HepG2 (cell line): Measurements from ENCODE around the gene FZD4. TPM values are rescaled to one million over a fixed set of nuclear protein-coding genes. Genes with fewer than 3 reads are reported as not detected.

Experiments used
- ELF4 ChIP-seq: sonication (generic); formaldehyde crosslinking; IDR thresholded peaks from 2 replicates; pipeline ENCODE4 v1.5.0; 2020; ENCODE audit warnings: missing genetic modification reagents, mild to moderate bottlenecking, moderate library complexity, borderline replicate concordance
- GTF2F1 ChIP-seq: fragments of 150-350 bp; IDR thresholded peaks from 2 replicates; pipeline ENCODE4 v1.6.1; 2014; ENCODE audit warnings: low read length
- PHF5A ChIP-seq: IDR thresholded peaks from one replicate; pipeline ENCODE4 v1.6.1; 2018; ENCODE audit warnings: low read depth, missing genetic modification reagents; ENCODE audit not compliant: unreplicated experiment
- RFX3 ChIP-seq: IDR thresholded peaks from 2 replicates; pipeline ENCODE4 v1.6.1; 2016; ENCODE audit warnings: missing biosample characterization, missing genetic modification reagents
- RFX5 ChIP-seq: IDR thresholded peaks from 2 replicates; pipeline ENCODE4 v1.6.1; 2011; ENCODE audit warnings: low read depth, low read length, improper control_type of control experiment
- SIN3A ChIP-seq: IDR thresholded peaks from 2 replicates; pipeline ENCODE4 v1.6.1; 2011; ENCODE audit warnings: low read depth, mild to moderate bottlenecking, control low read depth, low read length, borderline replicate concordance
- SMARCC2 ChIP-seq: fragments of 450-650 bp; IDR thresholded peaks from 2 replicates; pipeline ENCODE4 v1.6.1; 2017; ENCODE audit warnings: antibody characterized with exemption, mild to moderate bottlenecking
- SOX13 ChIP-seq, 3 experiments: fragments of 450-650 bp in 1 of 3; sonication (generic) in 1 of 3; formaldehyde crosslinking in 1 of 3; IDR thresholded peaks in 2 of 3; conservative IDR thresholded peaks in 1 of 3; 2 replicates each; pipeline versions ENCODE4 v1.5.0 to v1.6.1; 2016 to 2020; ENCODE audit warnings: antibody characterized with exemption in 1 of 3, mild to moderate bottlenecking in 1 of 3, missing compliant biosample characterization in 1 of 3, missing genetic modification reagents in 1 of 3, moderate library complexity in 1 of 3
- SOX5 ChIP-seq: IDR thresholded peaks from 2 replicates; pipeline ENCODE4 v1.6.1; 2016; ENCODE audit warnings: borderline replicate concordance
- TCF12 ChIP-seq, 2 experiments: fragments of 450-650 bp in 1 of 2; sonication (generic) in 1 of 2; formaldehyde crosslinking in 1 of 2; IDR thresholded peaks; 2 replicates each; pipeline versions ENCODE4 v1.6.1 to v1.8.0; 2017 to 2022; ENCODE audit warnings: antibody characterized with exemption in 1 of 2, mild to moderate bottlenecking in 1 of 2, missing genetic modification reagents in 1 of 2, moderate library complexity in 1 of 2
- ZKSCAN5 ChIP-seq: sonication (generic); formaldehyde crosslinking; IDR thresholded peaks from 2 replicates; pipeline ENCODE4 v1.5.1; 2020; ENCODE audit warnings: mild to moderate bottlenecking, missing genetic modification reagents
- ZNF143 ChIP-seq: sonication (generic); formaldehyde crosslinking; IDR thresholded peaks from 2 replicates; pipeline ENCODE4 v1.4.0; 2020; ENCODE audit warnings: missing genetic modification reagents
- ZNF33A ChIP-seq: sonication (generic); formaldehyde crosslinking; IDR thresholded peaks from 2 replicates; pipeline ENCODE4 v1.5.1; 2020; ENCODE audit warnings: missing genetic modification reagents, mild to moderate bottlenecking, moderate library complexity, borderline replicate concordance
- ZNF460 ChIP-seq: sonication (generic); formaldehyde crosslinking; IDR thresholded peaks from 2 replicates; pipeline ENCODE4 v1.5.1; 2020; ENCODE audit warnings: missing genetic modification reagents, mild to moderate bottlenecking, borderline replicate concordance
- ZNF567 ChIP-seq: sonication (generic); formaldehyde crosslinking; IDR thresholded peaks from 2 replicates; pipeline ENCODE4 v1.8.1; 2023; ENCODE audit warnings: mild to moderate bottlenecking, missing genetic modification reagents, borderline replicate concordance
- ZSCAN22 ChIP-seq: sonication (generic); formaldehyde crosslinking; IDR thresholded peaks from 2 replicates; pipeline ENCODE4 v1.4.0; 2020; ENCODE audit warnings: mild to moderate bottlenecking, missing genetic modification reagents
- polyA plus RNA-seq, 8 experiments: library from polyadenylated mRNA; depleted of rRNA in 3 of 8; stranded (reverse) in 7 of 8; unstranded in 1 of 8; fragments of >200 nt; fragmentation: Illumina TruSeq in 4 of 8; extraction: Trizol in 4 of 8; gene quantifications; 2 replicates each; pipeline versions ENCODE4 v1.2.1 to v1.2.3, GENCODE V29; 2011 to 2016; ENCODE audit warnings: low read depth in 4 of 8, missing spikeins in 1 of 8, mixed read lengths in 1 of 8; ENCODE audit not compliant: insufficient read depth in 1 of 8
- total RNA-seq, 5 experiments: library from RNA; depleted of rRNA; stranded (reverse); fragments of >200 nt; fragmentation: Illumina TruSeq; extraction: Trizol; gene quantifications; 2 replicates each; pipeline ENCODE4 v1.2.3, GENCODE V29; 2016; ENCODE audit warnings: low read depth in 1 of 5
- TF ChIP-seq, protein P1 (sequence below), 2 experiments: IDR thresholded peaks; 2 replicates each; pipeline ENCODE4 v1.6.1; 2011 to 2012; ENCODE audit warnings: low read length in 2 of 2, borderline replicate concordance in 1 of 2, low read depth in 1 of 2, mild to moderate bottlenecking in 1 of 2, moderate library complexity in 1 of 2
- TF ChIP-seq, protein P2 (sequence below): sonication (generic); formaldehyde crosslinking; IDR thresholded peaks from 2 replicates; pipeline ENCODE4 v1.5.0; 2020; ENCODE audit warnings: mild to moderate bottlenecking, missing genetic modification reagents, moderate library complexity
- TF ChIP-seq, protein P3 (sequence below): sonication (generic); formaldehyde crosslinking; IDR thresholded peaks from 2 replicates; pipeline ENCODE4 v1.4.0; 2020; ENCODE audit warnings: missing genetic modification reagents
- TF ChIP-seq, protein P4 (sequence below): sonication (generic); formaldehyde crosslinking; IDR thresholded peaks from 2 replicates; pipeline ENCODE4 v1.9.0; 2022; ENCODE audit warnings: low read depth, missing genetic modification reagents

Gene FZD4
- total and polyA plus RNA-seq, 2 of the 13 experiments (the other 11 are each of a cell fraction or from before 2014, with no cell fraction given) = 46.5 to 70.4 TPM

DNA sequence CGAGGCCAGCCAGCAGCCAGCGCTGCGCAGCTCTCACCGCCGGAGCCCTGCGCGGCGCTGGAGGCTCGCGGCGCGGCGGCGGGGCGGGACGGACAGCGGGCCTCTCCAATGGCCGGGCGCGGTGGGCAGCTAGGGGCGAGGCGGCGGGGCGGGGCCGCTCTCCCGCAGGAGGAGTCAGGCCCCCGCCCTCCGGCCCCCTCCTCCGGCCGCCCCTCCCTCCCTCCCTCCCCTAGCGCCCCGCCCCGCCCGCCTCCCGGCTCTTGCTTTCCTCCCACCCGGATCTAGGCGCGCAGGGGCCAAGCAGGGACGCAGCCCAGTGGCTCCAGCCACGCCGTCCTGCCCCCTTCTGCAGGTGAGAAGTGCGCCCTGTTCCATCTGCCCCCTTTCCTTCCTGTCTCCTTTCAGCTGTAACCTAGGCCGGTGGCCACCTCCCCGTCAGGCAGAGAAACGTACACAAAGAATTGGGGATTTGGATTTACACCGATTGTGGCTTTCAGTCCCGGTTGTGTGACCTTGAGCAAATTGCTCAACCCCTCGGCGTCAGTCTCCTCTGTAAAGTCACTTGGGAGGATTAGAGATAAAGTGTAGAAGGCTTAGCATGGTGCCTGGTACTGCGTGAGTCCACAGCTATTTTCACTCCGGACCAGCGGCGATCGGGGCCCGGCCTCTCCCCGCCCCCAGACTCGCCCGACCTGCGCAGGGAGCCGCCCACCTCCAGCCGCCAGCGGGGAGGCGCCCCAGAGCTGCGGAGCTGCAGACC, at the start of gene FZD4 (continued):
- TF ChIP-seq, protein P1, sequence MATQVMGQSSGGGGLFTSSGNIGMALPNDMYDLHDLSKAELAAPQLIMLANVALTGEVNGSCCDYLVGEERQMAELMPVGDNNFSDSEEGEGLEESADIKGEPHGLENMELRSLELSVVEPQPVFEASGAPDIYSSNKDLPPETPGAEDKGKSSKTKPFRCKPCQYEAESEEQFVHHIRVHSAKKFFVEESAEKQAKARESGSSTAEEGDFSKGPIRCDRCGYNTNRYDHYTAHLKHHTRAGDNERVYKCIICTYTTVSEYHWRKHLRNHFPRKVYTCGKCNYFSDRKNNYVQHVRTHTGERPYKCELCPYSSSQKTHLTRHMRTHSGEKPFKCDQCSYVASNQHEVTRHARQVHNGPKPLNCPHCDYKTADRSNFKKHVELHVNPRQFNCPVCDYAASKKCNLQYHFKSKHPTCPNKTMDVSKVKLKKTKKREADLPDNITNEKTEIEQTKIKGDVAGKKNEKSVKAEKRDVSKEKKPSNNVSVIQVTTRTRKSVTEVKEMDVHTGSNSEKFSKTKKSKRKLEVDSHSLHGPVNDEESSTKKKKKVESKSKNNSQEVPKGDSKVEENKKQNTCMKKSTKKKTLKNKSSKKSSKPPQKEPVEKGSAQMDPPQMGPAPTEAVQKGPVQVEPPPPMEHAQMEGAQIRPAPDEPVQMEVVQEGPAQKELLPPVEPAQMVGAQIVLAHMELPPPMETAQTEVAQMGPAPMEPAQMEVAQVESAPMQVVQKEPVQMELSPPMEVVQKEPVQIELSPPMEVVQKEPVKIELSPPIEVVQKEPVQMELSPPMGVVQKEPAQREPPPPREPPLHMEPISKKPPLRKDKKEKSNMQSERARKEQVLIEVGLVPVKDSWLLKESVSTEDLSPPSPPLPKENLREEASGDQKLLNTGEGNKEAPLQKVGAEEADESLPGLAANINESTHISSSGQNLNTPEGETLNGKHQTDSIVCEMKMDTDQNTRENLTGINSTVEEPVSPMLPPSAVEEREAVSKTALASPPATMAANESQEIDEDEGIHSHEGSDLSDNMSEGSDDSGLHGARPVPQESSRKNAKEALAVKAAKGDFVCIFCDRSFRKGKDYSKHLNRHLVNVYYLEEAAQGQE (IDR thresholded peaks at IDR 0.05; ENCODE audit: borderline replicate concordance in 1 of 2, low read depth in 1 of 2, low read length in 2 of 2) = no peak
- no peak for TF ChIP-seq SOX5 (CRISPR knock-in tag)
- 0 out of 2 replicates have a peak, but pooled peaks have one; percentile 27 for TF ChIP-seq GTF2F1
- TF ChIP-seq TCF12 (IDR thresholded peaks at IDR 0.05) = no peak
- TF ChIP-seq TCF12 (CRISPR knock-in tag; IDR thresholded peaks at IDR 0.05) = 0 out of 2 replicates have a peak, but pooled peaks have one; percentile 25
- TF ChIP-seq RFX5 = no peak
- TF ChIP-seq SOX13 (IDR thresholded peaks at IDR 0.05) = no peak; the same call in 1 of the 2 replicates
- no peak for TF ChIP-seq SOX13 (CRISPR knock-in tag; conservative IDR thresholded peaks at IDR 0.05 in 1 of 2, IDR thresholded peaks at IDR 0.05 in 1 of 2)
- TF ChIP-seq ZNF460 = peak; percentile 63; the same call in 1 of the 2 replicates
- no peak for TF ChIP-seq ZSCAN22
- TF ChIP-seq, protein P2, sequence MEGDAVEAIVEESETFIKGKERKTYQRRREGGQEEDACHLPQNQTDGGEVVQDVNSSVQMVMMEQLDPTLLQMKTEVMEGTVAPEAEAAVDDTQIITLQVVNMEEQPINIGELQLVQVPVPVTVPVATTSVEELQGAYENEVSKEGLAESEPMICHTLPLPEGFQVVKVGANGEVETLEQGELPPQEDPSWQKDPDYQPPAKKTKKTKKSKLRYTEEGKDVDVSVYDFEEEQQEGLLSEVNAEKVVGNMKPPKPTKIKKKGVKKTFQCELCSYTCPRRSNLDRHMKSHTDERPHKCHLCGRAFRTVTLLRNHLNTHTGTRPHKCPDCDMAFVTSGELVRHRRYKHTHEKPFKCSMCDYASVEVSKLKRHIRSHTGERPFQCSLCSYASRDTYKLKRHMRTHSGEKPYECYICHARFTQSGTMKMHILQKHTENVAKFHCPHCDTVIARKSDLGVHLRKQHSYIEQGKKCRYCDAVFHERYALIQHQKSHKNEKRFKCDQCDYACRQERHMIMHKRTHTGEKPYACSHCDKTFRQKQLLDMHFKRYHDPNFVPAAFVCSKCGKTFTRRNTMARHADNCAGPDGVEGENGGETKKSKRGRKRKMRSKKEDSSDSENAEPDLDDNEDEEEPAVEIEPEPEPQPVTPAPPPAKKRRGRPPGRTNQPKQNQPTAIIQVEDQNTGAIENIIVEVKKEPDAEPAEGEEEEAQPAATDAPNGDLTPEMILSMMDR = peak; percentile 71
- no peak for TF ChIP-seq ELF4 (CRISPR knock-in tag)
- no peak for TF ChIP-seq ZKSCAN5 (CRISPR knock-in tag)
- TF ChIP-seq, protein P3, sequence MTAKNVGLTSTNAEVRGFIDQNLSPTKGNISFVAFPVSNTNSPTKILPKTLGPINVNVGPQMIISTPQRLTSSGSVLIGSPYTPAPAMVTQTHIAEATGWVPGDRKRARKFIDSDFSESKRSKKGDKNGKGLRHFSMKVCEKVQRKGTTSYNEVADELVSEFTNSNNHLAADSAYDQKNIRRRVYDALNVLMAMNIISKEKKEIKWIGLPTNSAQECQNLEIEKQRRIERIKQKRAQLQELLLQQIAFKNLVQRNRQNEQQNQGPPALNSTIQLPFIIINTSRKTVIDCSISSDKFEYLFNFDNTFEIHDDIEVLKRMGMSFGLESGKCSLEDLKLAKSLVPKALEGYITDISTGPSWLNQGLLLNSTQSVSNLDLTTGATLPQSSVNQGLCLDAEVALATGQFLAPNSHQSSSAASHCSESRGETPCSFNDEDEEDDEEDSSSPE (CRISPR knock-in tag) = no peak
- no peak; the same call in 1 of the 2 replicates for TF ChIP-seq RFX3 (CRISPR knock-in tag)
- no peak for TF ChIP-seq ZNF567 (CRISPR knock-in tag)
- TF ChIP-seq PHF5A (CRISPR knock-in tag) = no peak
- TF ChIP-seq, protein P4, sequence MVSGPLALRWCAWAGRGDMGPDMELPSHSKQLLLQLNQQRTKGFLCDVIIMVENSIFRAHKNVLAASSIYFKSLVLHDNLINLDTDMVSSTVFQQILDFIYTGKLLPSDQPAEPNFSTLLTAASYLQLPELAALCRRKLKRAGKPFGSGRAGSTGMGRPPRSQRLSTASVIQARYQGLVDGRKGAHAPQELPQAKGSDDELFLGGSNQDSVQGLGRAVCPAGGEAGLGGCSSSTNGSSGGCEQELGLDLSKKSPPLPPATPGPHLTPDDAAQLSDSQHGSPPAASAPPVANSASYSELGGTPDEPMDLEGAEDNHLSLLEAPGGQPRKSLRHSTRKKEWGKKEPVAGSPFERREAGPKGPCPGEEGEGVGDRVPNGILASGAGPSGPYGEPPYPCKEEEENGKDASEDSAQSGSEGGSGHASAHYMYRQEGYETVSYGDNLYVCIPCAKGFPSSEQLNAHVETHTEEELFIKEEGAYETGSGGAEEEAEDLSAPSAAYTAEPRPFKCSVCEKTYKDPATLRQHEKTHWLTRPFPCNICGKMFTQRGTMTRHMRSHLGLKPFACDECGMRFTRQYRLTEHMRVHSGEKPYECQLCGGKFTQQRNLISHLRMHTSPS (CRISPR knock-in tag) = no peak
- no peak for TF ChIP-seq SMARCC2
- TF ChIP-seq ZNF33A (CRISPR knock-in tag) = no peak
- no peak for TF ChIP-seq ZNF143
- TF ChIP-seq SIN3A = peak; percentile 5
